Measurements from ENCODE around the gene GFER.

Gene GFER

GRCh38 chr16:1975432-1976215 lies 8.4 kb upstream of the GFER start:
- no peak for DNase-seq

DNA sequence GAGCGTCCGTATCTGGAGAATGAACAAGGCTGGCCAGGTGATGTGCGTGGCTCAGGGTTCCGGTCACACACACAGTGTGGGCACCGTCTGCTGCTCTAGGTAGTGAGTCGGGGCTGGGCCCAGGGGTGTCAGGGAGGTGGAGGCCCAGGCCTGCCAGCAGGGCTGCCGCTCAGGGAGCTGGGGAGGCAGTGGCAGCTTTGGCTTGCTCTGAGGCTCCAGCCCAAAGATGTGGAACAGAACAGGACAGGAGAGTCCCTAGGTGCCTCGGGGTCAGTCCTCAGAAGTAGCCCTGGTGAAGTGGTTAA lies 7.8 kb upstream of the GFER start:
- no peak for DNase-seq

- DNase-seq: no peak
These were observed 6.8 kb upstream of the GFER start for GRCh38 chr16:1976951-1977874.

DNA sequence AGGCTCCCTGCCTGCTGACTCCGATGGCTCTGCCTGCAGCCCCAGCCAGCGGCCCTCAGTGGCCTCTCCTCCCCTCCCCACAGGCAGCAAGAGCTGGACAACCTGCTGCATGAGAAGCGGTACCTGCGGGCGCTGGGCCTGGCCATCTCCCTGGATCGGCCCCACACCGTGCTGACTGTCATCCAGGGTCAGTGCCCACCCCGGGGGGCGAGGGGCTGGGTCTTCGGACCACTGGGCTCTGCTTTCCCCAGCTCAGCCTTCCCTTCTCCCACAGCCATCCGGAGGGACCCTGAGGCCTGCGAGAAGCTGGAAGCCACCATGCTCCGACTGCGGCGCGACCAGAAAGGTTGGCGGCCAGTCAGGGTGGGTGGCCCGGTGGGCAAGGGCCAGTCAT lies 6.1 kb upstream of the GFER start:
- no peak for DNase-seq

- no peak for DNase-seq
These were observed 5.4 kb upstream of the GFER start for GRCh38 chr16:1978476-1979120.

GRCh38 chr16:1979271-1980029 lies 4.5 kb upstream of the GFER start:
- DNase-seq: no peak

DNA sequence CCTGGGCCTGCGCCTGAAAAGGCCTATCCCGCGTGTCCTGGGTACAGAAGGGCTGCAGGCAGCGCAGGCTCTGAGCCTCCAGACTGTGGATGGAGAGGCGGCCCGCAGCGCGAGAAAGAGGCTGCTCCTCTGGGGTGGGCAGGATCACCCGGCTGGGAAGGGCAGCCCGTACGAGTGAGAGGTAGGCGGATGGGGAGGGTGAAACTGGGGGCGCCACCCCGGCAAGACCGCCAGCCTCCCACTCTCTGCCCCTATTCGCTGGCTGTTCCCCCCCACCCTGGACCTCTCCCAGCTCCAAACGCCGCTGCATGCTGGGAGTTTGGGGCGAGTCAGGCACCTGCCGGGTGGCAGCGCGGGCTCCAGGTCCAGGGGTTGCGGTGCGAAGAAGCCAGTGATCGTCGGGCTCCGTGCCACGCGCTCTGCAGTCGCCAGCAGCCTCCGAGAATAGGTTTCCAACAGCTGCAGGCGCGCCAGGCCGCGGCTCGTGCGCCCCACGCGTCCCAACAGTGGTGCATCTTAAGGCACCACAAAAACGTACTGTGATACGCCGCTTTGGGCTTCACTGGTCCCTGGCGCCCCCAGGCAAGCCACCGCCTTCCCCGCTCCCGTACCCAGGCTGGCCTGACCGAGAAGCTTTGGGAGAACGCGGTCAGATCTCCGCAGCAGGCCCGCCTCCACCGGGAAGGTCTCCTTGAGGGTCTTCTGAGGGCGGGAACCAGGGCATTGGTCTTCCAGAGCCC lies 3.8 kb upstream of the GFER start:
- DNase-seq: no peak

GRCh38 chr16:1980770-1981087 lies 3.3 kb upstream of the GFER start:
- no peak for DNase-seq

- DNase-seq: no peak
These were observed 2.6 kb upstream of the GFER start, which contains the start of gene NOXO1 for GRCh38 chr16:1981398-1981836. NOXO1 (minus strand) TSS chr16:1981469; CDS start chr16:1981179, 290 bp downstream.

DNA sequence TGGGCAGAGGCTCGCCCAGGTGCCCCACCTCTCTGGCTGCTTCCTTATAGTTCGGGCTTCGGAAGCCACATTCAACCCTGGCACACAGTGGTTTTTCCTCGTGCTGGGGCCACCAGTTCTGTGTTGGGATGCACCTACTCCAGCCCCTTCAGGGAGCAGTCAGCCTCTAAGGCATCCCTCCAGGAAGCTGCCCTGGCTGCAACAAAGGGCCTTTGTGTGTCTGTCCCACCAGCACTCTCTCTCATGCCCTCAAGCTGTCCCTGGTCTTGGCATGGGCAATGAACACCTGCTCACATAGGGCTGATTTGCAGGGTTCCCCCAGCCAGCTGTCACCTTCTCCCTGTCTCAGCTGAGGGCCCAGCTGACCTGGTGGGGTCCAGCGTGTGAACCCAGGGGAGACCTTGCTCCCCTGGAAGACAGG lies 2.0 kb upstream of the GFER start:
- DNase-seq: no peak

GRCh38 chr16:1982991-1983543 lies 926 bp upstream of the GFER start:
- DNase-seq: no peak

- DNase-seq: no peak
These were observed 593 bp downstream of the GFER start for GRCh38 chr16:1984347-1985225.

DNA sequence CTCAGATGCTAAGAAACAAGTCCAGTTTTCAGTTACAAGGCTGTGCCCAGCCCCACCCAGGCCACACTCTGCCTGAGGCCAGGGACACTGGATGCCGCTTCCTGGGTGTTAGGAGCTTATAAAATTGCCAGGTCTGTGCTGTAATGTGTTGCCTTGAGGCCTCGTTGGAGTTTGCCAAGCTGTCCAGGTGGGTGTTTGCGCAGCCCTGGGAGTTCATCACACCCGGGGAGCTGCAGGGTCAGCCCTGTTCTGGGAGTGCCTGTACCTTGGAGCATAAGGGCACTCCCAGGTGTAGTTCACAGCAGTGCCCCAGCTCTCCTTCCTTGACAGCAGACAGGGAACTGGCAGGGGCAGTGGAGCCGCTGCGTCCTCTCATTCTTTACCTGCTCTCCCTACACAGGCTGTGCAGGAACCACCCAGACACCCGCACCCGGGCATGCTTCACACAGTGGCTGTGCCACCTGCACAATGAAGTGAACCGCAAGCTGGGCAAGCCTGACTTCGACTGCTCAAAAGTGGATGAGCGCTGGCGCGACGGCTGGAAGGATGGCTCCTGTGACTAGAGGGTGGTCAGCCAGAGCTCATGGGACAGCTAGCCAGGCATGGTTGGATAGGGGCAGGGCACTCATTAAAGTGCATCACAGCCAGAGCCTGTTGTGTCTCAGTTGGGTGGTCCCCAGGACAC lies 1.6 kb downstream of the GFER start:
- DNase-seq: no peak

DNA sequence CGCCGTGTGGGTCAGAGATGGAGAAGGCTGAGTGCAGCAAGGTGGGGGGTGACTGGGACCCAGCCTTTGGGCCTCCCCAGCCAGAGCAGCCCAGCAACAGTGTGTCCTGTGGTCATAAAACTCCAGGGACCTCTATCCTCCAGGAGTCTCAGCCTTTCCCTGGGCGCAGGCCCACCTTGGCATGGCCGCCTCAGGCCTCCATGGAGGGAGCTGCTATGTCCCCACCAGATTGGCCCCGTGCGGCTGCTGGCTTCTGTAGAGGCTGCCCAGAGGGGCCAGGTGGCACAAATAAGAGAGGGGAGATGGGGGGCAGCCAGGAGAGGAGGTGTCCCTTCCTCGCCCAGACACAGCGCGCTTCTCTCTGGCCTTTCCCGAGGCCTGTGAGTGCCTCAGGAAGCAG lies 3.2 kb downstream of the GFER start:
- DNase-seq: no peak

- no peak for DNase-seq
These were observed 5.5 kb downstream of the GFER start, which contains the start of gene SYNGR3 for GRCh38 chr16:1989209-1990100. SYNGR3 (plus strand) TSS chr16:1989970; CDS start chr16:1990103, 133 bp downstream.

DNA sequence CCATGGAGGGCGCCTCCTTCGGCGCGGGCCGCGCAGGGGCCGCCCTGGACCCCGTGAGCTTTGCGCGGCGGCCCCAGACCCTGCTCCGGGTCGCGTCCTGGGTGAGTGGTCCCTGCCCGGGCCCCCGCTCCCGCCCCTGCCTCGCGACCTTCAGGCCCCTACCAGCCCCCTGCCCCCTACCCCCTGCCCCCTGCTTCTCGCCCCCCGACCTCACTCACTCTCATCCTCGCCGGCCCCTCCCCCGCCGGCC lies 6.0 kb downstream of the GFER start:
- no peak for DNase-seq

DNA sequence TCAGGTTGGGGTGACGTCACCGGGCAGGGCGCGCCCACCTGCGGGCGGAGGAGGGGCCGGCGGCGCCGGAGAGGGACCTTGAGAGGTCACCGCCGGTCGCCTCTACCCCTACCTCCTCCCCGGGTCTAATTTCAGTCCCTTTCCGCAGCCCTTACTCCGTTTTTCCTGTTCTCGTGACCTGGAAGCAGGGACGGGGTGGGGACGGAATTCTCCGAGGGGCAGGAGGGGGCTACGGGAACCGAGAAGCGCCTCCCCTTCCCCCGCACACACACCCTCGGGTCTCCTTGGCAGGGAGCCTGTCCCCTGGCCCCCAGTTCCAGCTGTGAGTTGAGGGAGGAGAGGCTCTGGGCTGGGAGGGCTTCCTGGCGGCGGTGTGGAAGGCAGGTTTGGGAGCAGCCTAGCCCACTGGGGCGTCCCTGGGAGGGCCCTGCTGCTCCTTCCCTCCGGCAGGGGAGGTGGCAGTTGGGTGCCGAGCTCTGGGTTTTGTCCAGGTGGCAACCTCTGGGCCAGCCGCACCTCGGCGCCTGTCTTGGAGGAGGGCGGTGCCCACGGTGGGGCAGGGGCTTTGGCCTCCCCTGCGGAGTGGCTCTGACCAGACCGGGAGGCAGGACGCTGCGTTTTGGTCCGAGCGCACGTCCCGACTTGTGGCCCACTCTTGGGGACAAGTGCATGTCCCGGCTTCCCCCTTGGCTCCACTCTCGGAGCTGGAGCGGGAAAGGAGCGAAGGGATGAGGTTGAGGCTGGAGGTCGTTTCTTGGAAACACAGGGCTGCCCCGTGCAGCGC lies 6.5 kb downstream of the GFER start:
- DNase-seq: no peak

GRCh38 chr16:1991135-1991551 lies 7.2 kb downstream of the GFER start:
- no peak for DNase-seq

DNA sequence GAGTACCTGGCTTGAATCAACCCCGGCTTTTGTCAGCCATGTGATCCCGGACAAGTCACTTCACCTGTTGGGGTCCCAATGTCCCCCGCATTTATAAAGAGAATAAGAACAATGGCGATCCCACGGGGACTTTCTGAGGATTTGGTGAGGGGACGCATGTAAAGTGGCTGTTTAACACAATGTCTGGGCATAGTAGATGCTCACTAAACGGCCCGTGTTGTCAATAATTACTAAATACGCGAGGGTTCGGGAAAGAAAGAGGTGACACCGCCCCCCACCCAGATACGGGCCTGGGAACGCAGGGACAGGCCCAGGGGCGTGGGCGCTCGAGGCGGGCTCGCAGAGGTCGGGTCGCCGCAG lies 7.6 kb downstream of the GFER start:
- DNase-seq: no peak
